Keratinocyte (primary cell): ENCODE measurements around the gene NFATC3. TPM values are rescaled to one million over a fixed set of nuclear protein-coding genes. Genes with fewer than 3 reads are reported as not detected.

Experiments used
- DNase-seq: peaks from one replicate; pipeline ENCODE4 v3.0.0-alpha.2; 2011; ENCODE audit warnings: low read depth, missing footprints, low spot score
- FAIRE-seq: peaks from 2 replicates; lab custom pipeline; 2011; peaks lifted over from hg19 to GRCh38; lab: Jason Lieb, UNC
- H2AFZ ChIP-seq: 2 replicates; pipeline ENCODE4 v1.6.0; 2012; ENCODE audit warnings: low read length, control low read depth, inconsistent platforms; ENCODE audit not compliant: control insufficient read depth
- H3K27ac ChIP-seq: 2 replicates; pipeline ENCODE4 v1.5.1; 2011; ENCODE audit warnings: low read length; ENCODE audit not compliant: control insufficient read depth, insufficient read depth
- H3K27me3 ChIP-seq: 3 replicates; pipeline ENCODE4 v1.6.0; 2011; ENCODE audit warnings: low read length; ENCODE audit not compliant: control insufficient read depth, insufficient read depth; ENCODE audit errors: extremely low read depth
- H3K36me3 ChIP-seq, 2 experiments: 2 replicates in 1 of 2; 3 replicates in 1 of 2; pipeline ENCODE4 v1.5.1; 2011; ENCODE audit warnings: low read length in 2 of 2, mild to moderate bottlenecking in 1 of 2; ENCODE audit not compliant: control insufficient read depth in 2 of 2, insufficient read depth in 2 of 2; ENCODE audit errors: extremely low read depth in 1 of 2
- H3K4me1 ChIP-seq: 3 replicates; pipeline ENCODE4 v1.5.1; 2011; ENCODE audit warnings: low read length; ENCODE audit not compliant: control insufficient read depth, insufficient read depth; ENCODE audit errors: extremely low read depth
- H3K4me2 ChIP-seq: 3 replicates; pipeline ENCODE4 v1.6.0; 2011; ENCODE audit warnings: low read depth, low read length; ENCODE audit not compliant: control insufficient read depth, insufficient read depth; ENCODE audit errors: extremely low read depth
- H3K4me3 ChIP-seq, 3 experiments: fragments of 200-600 bp in 1 of 3; sonication (generic) in 1 of 3; 2 replicates in 2 of 3; 3 replicates in 1 of 3; pipeline ENCODE4 v1.5.1; 2011 to 2016; ENCODE audit warnings: low read length in 3 of 3, mild to moderate bottlenecking in 3 of 3, control low read depth in 2 of 3, inconsistent platforms in 1 of 3, low read depth in 1 of 3, mixed read lengths in 1 of 3, mixed run types in 1 of 3, moderate library complexity in 1 of 3; ENCODE audit not compliant: control insufficient read depth in 2 of 3, insufficient read depth in 2 of 3; ENCODE audit errors: extremely low read depth in 1 of 3
- H3K79me2 ChIP-seq: 2 replicates; pipeline ENCODE4 v1.6.0; 2012; ENCODE audit warnings: low read length; ENCODE audit not compliant: control insufficient read depth, insufficient read depth
- H3K9ac ChIP-seq: 3 replicates; pipeline ENCODE4 v1.6.0; 2011; ENCODE audit warnings: low read length; ENCODE audit not compliant: control insufficient read depth, insufficient read depth; ENCODE audit errors: extremely low read depth
- H3K9me1 ChIP-seq: 3 replicates; pipeline ENCODE4 v1.6.0; 2011; ENCODE audit warnings: low read length; ENCODE audit not compliant: control insufficient read depth, insufficient read depth; ENCODE audit errors: extremely low read depth
- H3K9me3 ChIP-seq: 2 replicates; pipeline ENCODE4 v1.5.1; 2012; ENCODE audit warnings: low read depth, low read length; ENCODE audit not compliant: control insufficient read depth
- H4K20me1 ChIP-seq: 3 replicates; pipeline ENCODE4 v1.6.0; 2011; ENCODE audit warnings: low read length; ENCODE audit not compliant: control insufficient read depth, insufficient read depth; ENCODE audit errors: extremely low read depth
- EZH2 ChIP-seq: IDR thresholded peaks from one replicate; pipeline ENCODE4 v1.6.1; 2012; ENCODE audit warnings: inconsistent platforms, mild to moderate bottlenecking, low read length, moderate library complexity
- dilution Hi-C: fragments of 300-500 bp; cut with MboI; formaldehyde crosslinking; loops from one replicate; pipeline ENCODE4 v1.7.0; 2020; ENCODE audit warnings: low sequenced_read_pairs; ENCODE audit not compliant: extremely low pct_ligation_motif_present
- polyA plus RNA-seq, 5 experiments: library from polyadenylated mRNA; depleted of rRNA in 3 of 5; stranded (reverse) in 3 of 5; stranded (forward) in 1 of 5; unstranded in 1 of 5; fragments of >200 nt; gene quantifications; 1 replicate in 1 of 5; 2 replicates in 3 of 5; 3 replicates in 1 of 5; pipeline versions ENCODE4 v1.2.1 to v1.2.3, GENCODE V29; 2011 to 2012; ENCODE audit warnings: missing spikeins in 2 of 5, low read depth in 1 of 5, low replicate concordance in 1 of 5
- TF ChIP-seq, protein P1 (sequence below), 3 experiments: IDR thresholded peaks in 1 of 3; conservative IDR thresholded peaks in 1 of 3; optimal IDR thresholded peaks in 1 of 3; 2 replicates in 2 of 3; 3 replicates in 1 of 3; pipeline versions ENCODE3 to v1.5.1; 2011; ENCODE audit warnings: low read length in 3 of 3, mild to moderate bottlenecking in 3 of 3, moderate library complexity in 2 of 3, control low read depth in 1 of 3, inconsistent platforms in 1 of 3; ENCODE audit not compliant: insufficient read depth in 2 of 3; ENCODE audit errors: extremely low read depth in 1 of 3

Gene NFATC3
- polyA plus RNA-seq, 1 donor (not counting 4 experiments of a cell fraction or from before 2014, with no cell fraction given) = 11.5 TPM

GRCh38 chr16:68235108-68235886, 150.1 kb downstream of the NFATC3 start:
- FAIRE-seq = no peak
- H3K36me3 ChIP-seq = peaks cover 24 to 41% of the 10 kb centered on the region in 2 experiments
- H3K4me1 ChIP-seq = peaks cover 29% of the 10 kb centered on the region
- peaks cover 35% of the 10 kb centered on the region for H3K79me2 ChIP-seq
- dilution Hi-C loops = no loop called here
- peak overlapping the region; percentile 93 for H3K27ac ChIP-seq
- H3K27me3 ChIP-seq = no peaks in the 10 kb centered on the region
- peak overlapping the region; percentile 89 for H3K9ac ChIP-seq
- peaks cover 3% of the 10 kb centered on the region for H3K9me1 ChIP-seq
- DNase-seq = no peak
- peak overlapping the region; percentile 49 for H2AFZ ChIP-seq
- H3K4me2 ChIP-seq = peak overlapping the region; percentile 100
- TF ChIP-seq, protein P1, sequence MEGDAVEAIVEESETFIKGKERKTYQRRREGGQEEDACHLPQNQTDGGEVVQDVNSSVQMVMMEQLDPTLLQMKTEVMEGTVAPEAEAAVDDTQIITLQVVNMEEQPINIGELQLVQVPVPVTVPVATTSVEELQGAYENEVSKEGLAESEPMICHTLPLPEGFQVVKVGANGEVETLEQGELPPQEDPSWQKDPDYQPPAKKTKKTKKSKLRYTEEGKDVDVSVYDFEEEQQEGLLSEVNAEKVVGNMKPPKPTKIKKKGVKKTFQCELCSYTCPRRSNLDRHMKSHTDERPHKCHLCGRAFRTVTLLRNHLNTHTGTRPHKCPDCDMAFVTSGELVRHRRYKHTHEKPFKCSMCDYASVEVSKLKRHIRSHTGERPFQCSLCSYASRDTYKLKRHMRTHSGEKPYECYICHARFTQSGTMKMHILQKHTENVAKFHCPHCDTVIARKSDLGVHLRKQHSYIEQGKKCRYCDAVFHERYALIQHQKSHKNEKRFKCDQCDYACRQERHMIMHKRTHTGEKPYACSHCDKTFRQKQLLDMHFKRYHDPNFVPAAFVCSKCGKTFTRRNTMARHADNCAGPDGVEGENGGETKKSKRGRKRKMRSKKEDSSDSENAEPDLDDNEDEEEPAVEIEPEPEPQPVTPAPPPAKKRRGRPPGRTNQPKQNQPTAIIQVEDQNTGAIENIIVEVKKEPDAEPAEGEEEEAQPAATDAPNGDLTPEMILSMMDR (optimal IDR thresholded peaks at IDR 0.05 in 1 of 3, IDR thresholded peaks at IDR 0.05 in 1 of 3, conservative IDR thresholded peaks at IDR 0.05 in 1 of 3; ENCODE audit: extremely low read depth in 1 of 3, insufficient read depth in 2 of 3, low read length in 3 of 3) = peak in 2 of 3 experiments; percentile 34 to 65
- TF ChIP-seq EZH2 = no peak
- peak overlapping the region; percentile 64 to 85 (median 83) for H3K4me3 ChIP-seq
- H4K20me1 ChIP-seq = peaks cover 18% of the 10 kb centered on the region
- H3K9me3 ChIP-seq = no peaks in the 10 kb centered on the region

DNA sequence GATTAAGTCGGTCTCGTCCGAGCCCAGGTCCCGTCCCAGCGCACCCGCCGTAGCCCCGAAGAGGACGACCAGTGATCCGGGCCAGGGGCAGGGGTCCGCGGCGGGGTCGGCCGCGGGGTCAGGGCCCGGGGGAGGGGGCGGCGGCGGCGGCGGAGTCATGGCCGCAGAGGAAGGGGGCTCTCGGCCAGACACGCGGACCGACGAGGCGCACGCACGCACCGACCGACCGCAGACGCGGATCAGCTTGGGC, 150.6 kb downstream of the NFATC3 start, which contains the start of gene ESRP2:
Gene ESRP2 (minus strand): TSS at position 241 of the 250 bp plus-strand sequence. CDS start 82 bp downstream, at position 159.
- H3K79me2 ChIP-seq = peaks cover 35% of the 10 kb centered on the region
- H3K9ac ChIP-seq = peak within 1 kb of the TSS; percentile 89
- H3K9me3 ChIP-seq = no peaks in the 10 kb centered on the region
- H3K27me3 ChIP-seq = no peaks in the 10 kb centered on the region
- peak within 1 kb of the TSS; percentile 93 for H3K27ac ChIP-seq
- dilution Hi-C loops = no loop called here
- H3K4me1 ChIP-seq = peaks cover 29% of the 10 kb centered on the region
- peaks cover 18% of the 10 kb centered on the region for H4K20me1 ChIP-seq
- peaks cover 20 to 37% of the 10 kb centered on the region in 2 experiments for H3K36me3 ChIP-seq
- peaks cover 3% of the 10 kb centered on the region for H3K9me1 ChIP-seq
- H2AFZ ChIP-seq = peak within 1 kb of the TSS; percentile 49
- no peak for TF ChIP-seq EZH2
- TF ChIP-seq, protein P1 (optimal IDR thresholded peaks at IDR 0.05 in 1 of 3, IDR thresholded peaks at IDR 0.05 in 1 of 3, conservative IDR thresholded peaks at IDR 0.05 in 1 of 3; ENCODE audit: extremely low read depth in 1 of 3, insufficient read depth in 2 of 3, low read length in 3 of 3) = no peak
- FAIRE-seq (no peak), DNase-seq (no peak)
- peak within 1 kb of the TSS; percentile 64 to 85 (median 83) for H3K4me3 ChIP-seq
- peak within 1 kb of the TSS; percentile 100 for H3K4me2 ChIP-seq
